MG63 (cell line): ENCODE results near the gene COL9A3. TPM values are rescaled to one million over a fixed set of nuclear protein-coding genes. Genes with fewer than 3 reads are reported as not detected.
A peak's percentile ranks its signal among the peaks of the same experiment; 100 is the strongest.

ENCODE experiments used
- DNase-seq: peaks from one replicate; pipeline ENCODE4 v3.0.0-alpha.2; 2020
- H3K27me3 ChIP-seq: fragments of 250-450 bp; sonication (Bioruptor Pico); 2 replicates; pipeline ENCODE4 v1.5.1; 2020; ENCODE audit warnings: mild to moderate bottlenecking, moderate library complexity
- H3K36me3 ChIP-seq: fragments of 250-450 bp; sonication (Bioruptor Pico); 2 replicates; pipeline ENCODE4 v1.5.1; 2020; ENCODE audit warnings: mild to moderate bottlenecking, moderate library complexity
- H3K4me3 ChIP-seq: fragments of 250-450 bp; sonication (Bioruptor Pico); 2 replicates; pipeline ENCODE4 v1.5.1; 2020; ENCODE audit warnings: mild to moderate bottlenecking, moderate library complexity
- H3K9me3 ChIP-seq: fragments of 250-450 bp; sonication (Bioruptor Pico); 2 replicates; pipeline ENCODE4 v1.5.1; 2020; ENCODE audit warnings: mild to moderate bottlenecking, moderate library complexity
- total RNA-seq: library from RNA; depleted of rRNA; stranded (reverse); fragments of >200 nt; shearing (Covaris generic); gene quantifications from 2 replicates; pipeline ENCODE4 v1.2.3, GENCODE V29; 2014; ENCODE audit warnings: low replicate concordance

Gene COL9A3
- total RNA-seq, 1 experiment from 2014 or later: 2.8 TPM

GRCh38 chr20:62814060-62814708, 2.7 kb upstream of the COL9A3 start:
- no peaks in the 10 kb centered on the region for H3K9me3 ChIP-seq
- H3K36me3 ChIP-seq: peaks cover 44% of the 10 kb centered on the region
- H3K27me3 ChIP-seq: peaks cover 11% of the 10 kb centered on the region
- no peak for DNase-seq
- H3K4me3 ChIP-seq: no peak overlapping the region

- peaks cover 11% of the 10 kb centered on the region for H3K27me3 ChIP-seq
- H3K4me3 ChIP-seq: no peak overlapping the region
- no peak for DNase-seq
- peaks cover 39% of the 10 kb centered on the region for H3K36me3 ChIP-seq
- no peaks in the 10 kb centered on the region for H3K9me3 ChIP-seq
These were observed 2.2 kb upstream of the COL9A3 start for GRCh38 chr20:62814709-62815065.

GRCh38 chr20:62815066-62815991, 1.5 kb upstream of the COL9A3 start:
- Histone ChIP-seq H3K9me3 (no peaks in the 10 kb centered on the region), H3K27me3 (peaks cover 11% of the 10 kb centered on the region), H3K4me3 (no peak overlapping the region), H3K36me3 (peaks cover 32% of the 10 kb centered on the region)
- DNase-seq: no peak

- Histone ChIP-seq H3K27me3 (peaks cover 11% of the 10 kb centered on the region), H3K4me3 (no peak overlapping the region), H3K9me3 (no peaks in the 10 kb centered on the region), H3K36me3 (peaks cover 23% of the 10 kb centered on the region)
- DNase-seq: no peak
These were observed 593 bp upstream of the COL9A3 start for GRCh38 chr20:62816031-62816883.

- Histone ChIP-seq H3K36me3 (peaks cover 7% of the 10 kb centered on the region), H3K27me3 (peaks cover 11% of the 10 kb centered on the region), H3K4me3 (no peak overlapping the region), H3K9me3 (no peaks in the 10 kb centered on the region)
- no peak for DNase-seq
These were observed 1.2 kb downstream of the COL9A3 start for GRCh38 chr20:62817975-62818591.

GRCh38 chr20:62818592-62819493, 2.0 kb downstream of the COL9A3 start:
- Histone ChIP-seq H3K9me3 (no peaks in the 10 kb centered on the region), H3K36me3 (peaks cover 3% of the 10 kb centered on the region), H3K27me3 (peaks cover 11% of the 10 kb centered on the region), H3K4me3 (no peak overlapping the region)
- DNase-seq: peak; percentile 64

- Histone ChIP-seq H3K36me3 (no peaks in the 10 kb centered on the region), H3K27me3 (peaks cover 11% of the 10 kb centered on the region), H3K4me3 (no peak overlapping the region), H3K9me3 (no peaks in the 10 kb centered on the region)
- peak; percentile 78 for DNase-seq
These were observed 2.8 kb downstream of the COL9A3 start for GRCh38 chr20:62819494-62820174.

GRCh38 chr20:62820208-62820961, 3.5 kb downstream of the COL9A3 start:
- no peak for DNase-seq
- no peak overlapping the region for H3K4me3 ChIP-seq

GRCh38 chr20:62820962-62821725, 4.3 kb downstream of the COL9A3 start:
- no peak overlapping the region for H3K4me3 ChIP-seq
- no peaks in the 10 kb centered on the region for H3K9me3 ChIP-seq
- H3K36me3 ChIP-seq: no peaks in the 10 kb centered on the region
- no peak for DNase-seq
- H3K27me3 ChIP-seq: peaks cover 5% of the 10 kb centered on the region

More at GRCh38 chr20:62820208-62820961, 3.5 kb downstream of the COL9A3 start:
- H3K36me3 ChIP-seq: no peaks in the 10 kb centered on the region
- no peaks in the 10 kb centered on the region for H3K9me3 ChIP-seq
- peaks cover 11% of the 10 kb centered on the region for H3K27me3 ChIP-seq

- H3K27me3 ChIP-seq: no peaks in the 10 kb centered on the region
- no peaks in the 10 kb centered on the region for H3K36me3 ChIP-seq
- H3K4me3 ChIP-seq: no peak overlapping the region
- no peaks in the 10 kb centered on the region for H3K9me3 ChIP-seq
- DNase-seq: no peak
These were observed 4.9 kb downstream of the COL9A3 start for GRCh38 chr20:62821726-62822210.

GRCh38 chr20:62822239-62822787, 5.5 kb downstream of the COL9A3 start:
- Histone ChIP-seq H3K36me3 (no peaks in the 10 kb centered on the region), H3K9me3 (no peaks in the 10 kb centered on the region), H3K27me3 (no peaks in the 10 kb centered on the region), H3K4me3 (no peak overlapping the region)
- no peak for DNase-seq

- no peak for DNase-seq
These were observed 6.2 kb downstream of the COL9A3 start for GRCh38 chr20:62822788-62823651.

More at GRCh38 chr20:62822788-62823651, 6.2 kb downstream of the COL9A3 start:
- no peaks in the 10 kb centered on the region for H3K36me3 ChIP-seq
- H3K4me3 ChIP-seq: no peak overlapping the region
- H3K9me3 ChIP-seq: no peaks in the 10 kb centered on the region
- no peaks in the 10 kb centered on the region for H3K27me3 ChIP-seq
